ENCODE results near the gene ORM2. TPM values are rescaled to one million over a fixed set of nuclear protein-coding genes. Genes with fewer than 3 reads are reported as not detected.
A peak's percentile ranks its signal among the peaks of the same experiment; 100 is the strongest.

Gene ORM2
- total and polyA plus RNA-seq, 5 donors, result 0.27 TPM; not detected in 4

GRCh38 chr9:114334490-114334889 is 4.8 kb downstream of the ORM2 start:
- ATAC-seq, result no peak
- Histone ChIP-seq H3K4me3 (ENCODE audit: low read length) (no peak overlapping the region), H3K27ac (ENCODE audit: low read length) (no peak overlapping the region), H3K4me1 (ENCODE audit: control insufficient read depth, insufficient read depth, low read length) (no peaks in the 10 kb centered on the region), H3K27me3 (ENCODE audit: control insufficient read depth, insufficient read depth) (no peaks in the 10 kb centered on the region), H3K9me3 (ENCODE audit: control insufficient read depth, low read length) (no peaks in the 10 kb centered on the region)
- intact Hi-C loops (cut with DNase I), result no loop called here
- no peak for DNase-seq
- WGBS, result 92% methylated on average over 9 of the region's 9 CpGs

GRCh38 chr9:114335745-114336144 is 6.1 kb downstream of the ORM2 start:
- DNase-seq, result no peak
- Histone ChIP-seq H3K27ac (ENCODE audit: low read length) (no peak overlapping the region), H3K4me1 (ENCODE audit: control insufficient read depth, insufficient read depth, low read length) (no peaks in the 10 kb centered on the region), H3K9me3 (ENCODE audit: control insufficient read depth, low read length) (no peaks in the 10 kb centered on the region), H3K27me3 (ENCODE audit: control insufficient read depth, insufficient read depth) (no peaks in the 10 kb centered on the region), H3K4me3 (ENCODE audit: low read length) (no peak overlapping the region)
- no peak for ATAC-seq
- 71% methylated on average over 2 of the region's 2 CpGs for WGBS
- intact Hi-C loops (cut with DNase I), result no loop called here

GRCh38 chr9:114336157-114336556 is 6.5 kb downstream of the ORM2 start:
- Histone ChIP-seq H3K4me1 (ENCODE audit: control insufficient read depth, insufficient read depth, low read length) (no peaks in the 10 kb centered on the region), H3K9me3 (ENCODE audit: control insufficient read depth, low read length) (no peaks in the 10 kb centered on the region), H3K27me3 (ENCODE audit: control insufficient read depth, insufficient read depth) (no peaks in the 10 kb centered on the region), H3K27ac (ENCODE audit: low read length) (no peak overlapping the region), H3K4me3 (ENCODE audit: low read length) (no peak overlapping the region)
- WGBS, result 79% methylated on average over 10 of the region's 10 CpGs
- ATAC-seq (no peak), DNase-seq (no peak)
- intact Hi-C loops (cut with DNase I), result no loop called here

GRCh38 chr9:114336699-114337395 is 7.2 kb downstream of the ORM2 start:
- Histone ChIP-seq H3K4me1 (ENCODE audit: control insufficient read depth, insufficient read depth, low read length) (no peaks in the 10 kb centered on the region), H3K9me3 (ENCODE audit: control insufficient read depth, low read length) (no peaks in the 10 kb centered on the region), H3K27me3 (ENCODE audit: control insufficient read depth, insufficient read depth) (no peaks in the 10 kb centered on the region), H3K27ac (ENCODE audit: low read length) (no peak overlapping the region), H3K4me3 (ENCODE audit: low read length) (no peak overlapping the region)
- intact Hi-C loops (cut with DNase I), result no loop called here
- no peak for DNase-seq
- 90% methylated on average over 23 of the region's 23 CpGs for WGBS
- ATAC-seq, result no peak

GRCh38 chr9:114338187-114338586 is 8.5 kb downstream of the ORM2 start:
- no peak for DNase-seq
- no peak for ATAC-seq
- no peaks in the 10 kb centered on the region for H3K4me1 ChIP-seq (ENCODE audit: control insufficient read depth, insufficient read depth, low read length)
- no peak overlapping the region for H3K4me3 ChIP-seq (ENCODE audit: low read length)
- intact Hi-C loops (cut with DNase I), result no loop called here
- H3K9me3 ChIP-seq (ENCODE audit: control insufficient read depth, low read length), result no peaks in the 10 kb centered on the region
- no peaks in the 10 kb centered on the region for H3K27me3 ChIP-seq (ENCODE audit: control insufficient read depth, insufficient read depth)
- WGBS, result 84% methylated on average over 2 of the region's 2 CpGs
- H3K27ac ChIP-seq (ENCODE audit: low read length), result no peak overlapping the region

GRCh38 chr9:114339130-114339908 is 9.7 kb downstream of the ORM2 start:
- H3K4me3 ChIP-seq (ENCODE audit: low read length), result no peak overlapping the region
- no peak overlapping the region for H3K27ac ChIP-seq (ENCODE audit: low read length)
- intact Hi-C loops (cut with DNase I), result no loop called here
- ATAC-seq, result peak; percentile 25 to 53
- no peaks in the 10 kb centered on the region for H3K9me3 ChIP-seq (ENCODE audit: control insufficient read depth, low read length)
- H3K27me3 ChIP-seq (ENCODE audit: control insufficient read depth, insufficient read depth), result no peaks in the 10 kb centered on the region
- no peaks in the 10 kb centered on the region for H3K4me1 ChIP-seq (ENCODE audit: control insufficient read depth, insufficient read depth, low read length)
- DNase-seq, result peak; percentile 43 to 80 (median 77)
- WGBS, result 82% methylated on average over 16 of the region's 16 CpGs

- H3K4me1 ChIP-seq (ENCODE audit: control insufficient read depth, insufficient read depth, low read length), result no peaks in the 10 kb centered on the region
- intact Hi-C loops (cut with DNase I), result no loop called here
- H3K9me3 ChIP-seq (ENCODE audit: control insufficient read depth, low read length), result no peaks in the 10 kb centered on the region
- H3K4me3 ChIP-seq (ENCODE audit: low read length), result no peak overlapping the region
- no peak overlapping the region for H3K27ac ChIP-seq (ENCODE audit: low read length)
- no peak for DNase-seq
- whole genome bisulfite sequencing, result 87% methylated on average over 12 of the region's 12 CpGs
- no peak for ATAC-seq
- H3K27me3 ChIP-seq (ENCODE audit: control insufficient read depth, insufficient read depth), result no peaks in the 10 kb centered on the region
These were observed 11.6 kb downstream of the ORM2 start for GRCh38 chr9:114341152-114341830.

- WGBS, result 93% methylated on average over 4 of the region's 4 CpGs
- no peaks in the 10 kb centered on the region for H3K4me1 ChIP-seq (ENCODE audit: control insufficient read depth, insufficient read depth, low read length)
- ATAC-seq (no peak), DNase-seq (no peak)
- intact Hi-C loops (cut with DNase I), result no loop called here
- no peak overlapping the region for H3K4me3 ChIP-seq (ENCODE audit: low read length)
- no peaks in the 10 kb centered on the region for H3K27me3 ChIP-seq (ENCODE audit: control insufficient read depth, insufficient read depth)
- no peak overlapping the region for H3K27ac ChIP-seq (ENCODE audit: low read length)
- no peaks in the 10 kb centered on the region for H3K9me3 ChIP-seq (ENCODE audit: control insufficient read depth, low read length)
These were observed 12.3 kb downstream of the ORM2 start for GRCh38 chr9:114341991-114342390.

- 90% methylated on average over 5 of the region's 5 CpGs for WGBS
- intact Hi-C loops (cut with DNase I), result no loop called here
- Histone ChIP-seq H3K9me3 (ENCODE audit: control insufficient read depth, low read length) (no peaks in the 10 kb centered on the region), H3K27me3 (ENCODE audit: control insufficient read depth, insufficient read depth) (no peaks in the 10 kb centered on the region), H3K27ac (ENCODE audit: low read length) (no peak overlapping the region), H3K4me3 (ENCODE audit: low read length) (no peak overlapping the region), H3K4me1 (ENCODE audit: control insufficient read depth, insufficient read depth, low read length) (no peaks in the 10 kb centered on the region)
- DNase-seq (no peak), ATAC-seq (no peak)
These were observed 13.2 kb downstream of the ORM2 start for GRCh38 chr9:114342755-114343440.

GRCh38 chr9:114343471-114344187 is 14.0 kb downstream of the ORM2 start:
- Histone ChIP-seq H3K9me3 (ENCODE audit: control insufficient read depth, low read length) (no peaks in the 10 kb centered on the region), H3K4me1 (ENCODE audit: control insufficient read depth, insufficient read depth, low read length) (peaks cover 3% of the 10 kb centered on the region), H3K4me3 (ENCODE audit: low read length) (no peak overlapping the region), H3K27me3 (ENCODE audit: control insufficient read depth, insufficient read depth) (no peaks in the 10 kb centered on the region), H3K27ac (ENCODE audit: low read length) (no peak overlapping the region)
- ATAC-seq, result no peak
- intact Hi-C loops (cut with DNase I), result no loop called here
- 91% methylated on average over 9 of the region's 9 CpGs for WGBS
- DNase-seq, result no peak
